Measurements from ENCODE around the gene TBC1D9. TPM values are rescaled to one million over a fixed set of nuclear protein-coding genes. Genes with fewer than 3 reads are reported as not detected.

Gene TBC1D9
- total and polyA plus RNA-seq, 4 donors, result 9.0 to 52.6 (median 24.5) TPM

GRCh38 chr4:140715119-140715518 is 41.1 kb downstream of the TBC1D9 start:
- DNase-seq (no peak), ATAC-seq (ENCODE audit: insufficient read depth, low FRiP score) (no peak)
- no peak overlapping the region for H3K4me3 ChIP-seq
- WGBS, 2 donors, result 87 to 96% methylated on average over 2 of the region's 2 CpGs
- no peak for TF ChIP-seq CTCF (IDR thresholded peaks at IDR 0.05; ENCODE audit: control extremely low read depth, extremely low read depth)
- peaks cover 0 to 22% (median 3%) of the 10 kb centered on the region in 5 donors for H3K4me1 ChIP-seq (ENCODE audit: control insufficient read depth in 5 of 5, insufficient read depth in 5 of 5, low read length in 5 of 5)
- no peaks in the 10 kb centered on the region for H3K9me3 ChIP-seq (ENCODE audit: control insufficient read depth in 4 of 4, insufficient read depth in 3 of 4, low read length in 3 of 4)
- H3K9ac ChIP-seq (ENCODE audit: insufficient read depth in 1 of 2, low read length in 2 of 2), result no peak overlapping the region
- H3K27me3 ChIP-seq (ENCODE audit: control insufficient read depth in 3 of 3, insufficient read depth in 3 of 3, low read length in 2 of 3), result no peaks in the 10 kb centered on the region
- no peak overlapping the region for H3K27ac ChIP-seq (ENCODE audit: low read depth in 1 of 2, low read length in 1 of 2)
- no peaks in the 10 kb centered on the region for H3K36me3 ChIP-seq (ENCODE audit: control insufficient read depth in 4 of 4, insufficient read depth in 4 of 4, low read length in 4 of 4)

- ATAC-seq (ENCODE audit: insufficient read depth, low FRiP score), result no peak
These were observed 44.3 kb downstream of the TBC1D9 start for GRCh38 chr4:140711910-140712309.

GRCh38 chr4:140710908-140711622 is 45.1 kb downstream of the TBC1D9 start:
- no peak for TF ChIP-seq CTCF (IDR thresholded peaks at IDR 0.05; ENCODE audit: control extremely low read depth, extremely low read depth)
- Histone ChIP-seq H3K4me1 (ENCODE audit: control insufficient read depth in 5 of 5, insufficient read depth in 5 of 5, low read length in 5 of 5) (peaks cover 0 to 21% (median 3%) of the 10 kb centered on the region in 5 donors), H3K36me3 (ENCODE audit: control insufficient read depth in 4 of 4, insufficient read depth in 4 of 4, low read length in 4 of 4) (no peaks in the 10 kb centered on the region), H3K27me3 (ENCODE audit: control insufficient read depth in 3 of 3, insufficient read depth in 3 of 3, low read length in 2 of 3) (no peaks in the 10 kb centered on the region), H3K9me3 (ENCODE audit: control insufficient read depth in 4 of 4, insufficient read depth in 3 of 4, low read length in 3 of 4) (no peaks in the 10 kb centered on the region), H3K9ac (ENCODE audit: insufficient read depth in 1 of 2, low read length in 2 of 2) (no peak overlapping the region), H3K27ac (ENCODE audit: low read depth in 1 of 2, low read length in 1 of 2) (no peak overlapping the region), H3K4me3 (no peak overlapping the region)
- DNase-seq (no peak), ATAC-seq (ENCODE audit: insufficient read depth, low FRiP score) (no peak)
- 54 to 59% methylated on average over 11 of the region's 11 CpGs for WGBS, 2 donors

More at GRCh38 chr4:140711910-140712309, 44.3 kb downstream of the TBC1D9 start:
- H3K4me3 ChIP-seq, result no peak overlapping the region
- H3K27ac ChIP-seq (ENCODE audit: low read depth in 1 of 2, low read length in 1 of 2), result no peak overlapping the region
- H3K4me1 ChIP-seq (ENCODE audit: control insufficient read depth in 5 of 5, insufficient read depth in 5 of 5, low read length in 5 of 5), result peaks cover 0 to 21% (median 3%) of the 10 kb centered on the region in 5 donors
- H3K9ac ChIP-seq (ENCODE audit: insufficient read depth in 1 of 2, low read length in 2 of 2), result no peak overlapping the region
- H3K27me3 ChIP-seq (ENCODE audit: control insufficient read depth in 3 of 3, insufficient read depth in 3 of 3, low read length in 2 of 3), result no peaks in the 10 kb centered on the region
- no peak for TF ChIP-seq CTCF (IDR thresholded peaks at IDR 0.05; ENCODE audit: control extremely low read depth, extremely low read depth)
- 61 to 64% methylated on average over 4 of the region's 4 CpGs for WGBS, 2 donors
- DNase-seq, result peak in 2 of 3 donors; percentile 33
- H3K9me3 ChIP-seq (ENCODE audit: control insufficient read depth in 4 of 4, insufficient read depth in 3 of 4, low read length in 3 of 4), result no peaks in the 10 kb centered on the region
- H3K36me3 ChIP-seq (ENCODE audit: control insufficient read depth in 4 of 4, insufficient read depth in 4 of 4, low read length in 4 of 4), result no peaks in the 10 kb centered on the region
